Measurements from ENCODE around the gene SLC35F2.
"Not testable (repeated sequence)": the region's sequence is repeated elsewhere in the genome, so short reads cannot be mapped to it uniquely, and the experiment has no call there.

SLC35F2 gene
- 16.6 to 16.8 reads per million in 2 donors for total RNA-seq

- DNase-seq: peak; percentile 43 to 83 (median 53)
Measured at GRCh38 chr11:107858217-107859070, at the start of gene SLC35F2. SLC35F2 (minus strand) TSS chr11:107858787; CDS start chr11:107858767, 20 bp downstream.

GRCh38 chr11:107908211-107908610 lies 49.6 kb upstream of the SLC35F2 start:
- DNase-seq: no peak

- peak in 1 of 5 experiments; percentile 37 for DNase-seq
Measured at GRCh38 chr11:107898270-107898669, 39.7 kb upstream of the SLC35F2 start.

GRCh38 chr11:107882095-107882820 lies 23.7 kb upstream of the SLC35F2 start:
- DNase-seq: no peak

GRCh38 chr11:107881471-107881870 lies 22.9 kb upstream of the SLC35F2 start:
- DNase-seq: not testable (repeated sequence)

GRCh38 chr11:107876141-107876540 lies 17.6 kb upstream of the SLC35F2 start:
- no peak for DNase-seq

- DNase-seq: no peak
Measured at GRCh38 chr11:107864591-107864990, 6.0 kb upstream of the SLC35F2 start.

GRCh38 chr11:107860688-107861087 lies 2.1 kb upstream of the SLC35F2 start:
- DNase-seq: no peak

GRCh38 chr11:107860240-107860620 lies 1.6 kb upstream of the SLC35F2 start:
- DNase-seq: not testable (repeated sequence)

GRCh38 chr11:107859459-107860239 lies 1.1 kb upstream of the SLC35F2 start:
- peak in 1 of 5 experiments; percentile 47 for DNase-seq

GRCh38 chr11:107857550-107858216 lies 904 bp downstream of the SLC35F2 start:
- DNase-seq: peak in 1 of 5 experiments; percentile 11

GRCh38 chr11:107856981-107857517 lies 1.5 kb downstream of the SLC35F2 start:
- no peak for DNase-seq

- DNase-seq: no peak
Measured at GRCh38 chr11:107856180-107856980, 2.2 kb downstream of the SLC35F2 start.

GRCh38 chr11:107853070-107853469 lies 5.5 kb downstream of the SLC35F2 start:
- DNase-seq: no peak

GRCh38 chr11:107851704-107852310 lies 6.8 kb downstream of the SLC35F2 start:
- DNase-seq: no peak

GRCh38 chr11:107849790-107850189 lies 8.8 kb downstream of the SLC35F2 start:
- no peak for DNase-seq

GRCh38 chr11:107848345-107848744 lies 10.2 kb downstream of the SLC35F2 start:
- no peak for DNase-seq

GRCh38 chr11:107847184-107847583 lies 11.4 kb downstream of the SLC35F2 start:
- no peak for DNase-seq

GRCh38 chr11:107844041-107844440 lies 14.5 kb downstream of the SLC35F2 start:
- no peak for DNase-seq

GRCh38 chr11:107842412-107843100 lies 16.0 kb downstream of the SLC35F2 start:
- DNase-seq: no peak
